ENCODE data around the gene SAMD4B. TPM values are rescaled to one million over a fixed set of nuclear protein-coding genes. Genes with fewer than 3 reads are reported as not detected.

SAMD4B gene
- total and polyA plus RNA-seq, 2 of the 8 experiments (the other 6 are each of a cell fraction or from before 2014, with no cell fraction given), result 137 to 158 TPM

DNA sequence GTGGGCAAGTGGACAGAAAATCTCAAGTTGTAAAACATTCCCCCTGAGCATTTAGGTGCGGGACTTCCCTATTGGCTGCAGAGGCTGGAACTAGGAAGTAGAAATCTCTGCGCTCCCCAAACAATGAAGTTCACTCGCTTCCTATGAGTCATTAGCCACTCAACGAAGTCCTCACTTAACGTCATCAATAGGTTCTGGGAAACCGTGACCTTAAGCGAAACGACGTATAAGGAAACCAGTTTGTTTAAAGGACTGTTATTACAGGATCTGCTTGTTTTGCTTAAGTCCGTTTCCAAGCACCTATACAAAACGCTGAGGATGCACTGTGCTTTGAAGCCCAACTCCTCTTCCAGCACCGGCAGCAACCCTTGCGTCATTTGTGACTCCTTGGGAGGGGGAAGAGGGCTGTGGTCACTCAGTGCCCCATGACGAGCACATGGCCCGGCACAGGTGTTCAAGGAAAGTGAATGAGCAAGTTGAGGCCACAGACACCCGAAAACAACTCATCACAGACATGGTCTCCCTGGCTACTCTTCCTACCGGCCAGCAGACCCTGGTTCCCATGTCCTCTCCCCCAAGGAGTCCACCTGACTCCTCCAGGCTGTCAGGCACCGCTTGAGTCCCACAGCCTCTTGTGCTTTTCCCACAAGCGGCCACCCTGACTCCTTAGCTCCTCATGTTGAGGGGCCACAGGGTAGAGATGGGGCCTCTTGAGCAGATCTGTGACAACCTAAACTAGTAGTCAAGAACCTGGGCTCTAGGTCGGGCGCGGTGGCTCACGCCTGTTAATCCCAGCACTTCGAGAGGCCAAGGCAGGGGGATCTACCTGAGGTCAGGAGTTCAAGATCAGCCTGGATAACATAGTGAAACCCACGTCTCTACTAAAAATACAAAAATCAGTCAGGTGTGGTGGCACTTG is 88.7 kb downstream of the SAMD4B start (continued):
- TF ChIP-seq POLR2A (IDR thresholded peaks at IDR 0.05; ENCODE audit: control extremely low read depth in 1 of 2, low read depth in 2 of 2, low read length in 2 of 2) (peak; percentile 39 to 77), RXRA (IDR thresholded peaks at IDR 0.05; ENCODE audit: insufficient read depth, low read depth, low read length) (no peak), TAF7 (optimal IDR thresholded peaks at IDR 0.05; ENCODE audit: borderline replicate concordance, low read depth, low read length) (peak; percentile 37), CEBPB (IDR thresholded peaks at IDR 0.05; ENCODE audit: low read depth, low read length) (peak; percentile 25; the same call in 1 of the 2 replicates), TAF1 (IDR thresholded peaks at IDR 0.05; ENCODE audit: low read depth, low read length) (no peak), SRF (IDR thresholded peaks at IDR 0.05; ENCODE audit: low read depth, low read length) (no peak), KDM5A (IDR thresholded peaks at IDR 0.05; ENCODE audit: low read length) (no peak), CTBP2 (IDR thresholded peaks at IDR 0.05; ENCODE audit: borderline replicate concordance, insufficient read depth, insufficient read length, low read length) (no peak), RFX5 (IDR thresholded peaks at IDR 0.05; ENCODE audit: borderline replicate concordance, low read depth, low read length) (no peak)
- TF ChIP-seq, protein P1, sequence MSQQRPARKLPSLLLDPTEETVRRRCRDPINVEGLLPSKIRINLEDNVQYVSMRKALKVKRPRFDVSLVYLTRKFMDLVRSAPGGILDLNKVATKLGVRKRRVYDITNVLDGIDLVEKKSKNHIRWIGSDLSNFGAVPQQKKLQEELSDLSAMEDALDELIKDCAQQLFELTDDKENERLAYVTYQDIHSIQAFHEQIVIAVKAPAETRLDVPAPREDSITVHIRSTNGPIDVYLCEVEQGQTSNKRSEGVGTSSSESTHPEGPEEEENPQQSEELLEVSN (IDR thresholded peaks at IDR 0.05), result peak; percentile 72
- TF ChIP-seq, protein P2, sequence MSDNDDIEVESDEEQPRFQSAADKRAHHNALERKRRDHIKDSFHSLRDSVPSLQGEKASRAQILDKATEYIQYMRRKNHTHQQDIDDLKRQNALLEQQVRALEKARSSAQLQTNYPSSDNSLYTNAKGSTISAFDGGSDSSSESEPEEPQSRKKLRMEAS (IDR thresholded peaks at IDR 0.05), result peak; percentile 80

All from H1 (cell line).